Left ventricle myocardium inferior (tissue), 1 donor: ENCODE measurements around the gene LBH. TPM values are rescaled to one million over a fixed set of nuclear protein-coding genes. Genes with fewer than 3 reads are reported as not detected.

Experiments used
- DNase-seq: peaks from one replicate; pipeline ENCODE4 v3.0.0-alpha.2; 2020
- H3K27ac ChIP-seq: fragments of 200-600 bp; replicated peaks from 2 replicates; pipeline ENCODE4 v1.8.0; 2021
- H3K27me3 ChIP-seq: fragments of 200-600 bp; 2 replicates; pipeline ENCODE4 v1.8.0; 2021; ENCODE audit warnings: low read depth
- H3K36me3 ChIP-seq: fragments of 200-600 bp; 2 replicates; pipeline ENCODE4 v1.8.0; 2021
- H3K4me1 ChIP-seq: fragments of 200-600 bp; 2 replicates; pipeline ENCODE4 v1.8.0; 2021
- H3K4me3 ChIP-seq: fragments of 200-600 bp; 2 replicates; pipeline ENCODE4 v1.8.0; 2021; ENCODE audit warnings: mild to moderate bottlenecking, moderate library complexity
- H3K9me3 ChIP-seq: fragments of 200-600 bp; replicated peaks from 2 replicates; pipeline ENCODE4 v1.8.0; 2021
- CTCF ChIP-seq: fragments of 200-600 bp; IDR thresholded peaks from 2 replicates; pipeline ENCODE4 v1.8.0; 2021; ENCODE audit warnings: antibody characterized with exemption, mild to moderate bottlenecking, borderline replicate concordance
- intact Hi-C: fragments of 100-400 bp; cut with micrococcal nuclease; formaldehyde crosslinking; loops from one replicate; pipeline ENCODE4 v1.11.0; 2022
- long read RNA-seq: library from polyadenylated mRNA; unstranded; transcript quantifications from one replicate; pipeline ENCODE4 v2.0.0, GENCODE V29; 2021
- total RNA-seq: library from RNA; stranded (reverse); fragmentation: NEBNext Ultra II Directional; extraction: Animal tissue kit (Norgen Biotek cat#: 25700); gene quantifications from one replicate; pipeline ENCODE4 v1.2.1, GENCODE V29; 2021
- donor health status: DM: no; HTN: yes; CAD: no; lungs with severe emphysema.

LBH gene
- total RNA-seq, result 200 TPM
- long read RNA-seq, transcript LBH-209 (2 exons, 510 nt), result minor isoform, 7 of 242 reads
- long read RNA-seq, transcript LBH-201 (3 exons, 3,095 nt), result major isoform, 176 of 242 reads
- long read RNA-seq, partial matches to known transcripts, result 54 of 242 reads
- long read RNA-seq, other reads (novel, unspliced or antisense), result 4 of 242 reads

GRCh38 chr2:30231212-30231995 is at the start of gene LBH:
TSS of gene LBH (plus strand) at chr2:30231534. CDS start at chr2:30231739, 205 bp downstream.
- intact Hi-C loops, result loop anchor here (10.0 kb wide), 1 partner anchor 123 kb away; no protein-coding TSS in a partner anchor
- H3K36me3 ChIP-seq, result peaks cover 21% of the 10 kb centered on the region
- no peaks in the 10 kb centered on the region for H3K9me3 ChIP-seq
- TF ChIP-seq CTCF, result no peak
- no peaks in the 10 kb centered on the region for H3K27me3 ChIP-seq
- peak within 1 kb of the TSS; percentile 92 for H3K4me3 ChIP-seq
- H3K27ac ChIP-seq, result peak within 1 kb of the TSS; percentile 99
- peak; percentile 90 for DNase-seq
- H3K4me1 ChIP-seq, result peaks cover 67% of the 10 kb centered on the region

- no peaks in the 10 kb centered on the region for H3K9me3 ChIP-seq
- no peak overlapping the region for H3K4me3 ChIP-seq
- intact Hi-C loops, result no loop called here
- peaks cover 17% of the 10 kb centered on the region for H3K4me1 ChIP-seq
- H3K36me3 ChIP-seq, result no peaks in the 10 kb centered on the region
- H3K27ac ChIP-seq, result no peak overlapping the region
- TF ChIP-seq CTCF, result no peak
- no peaks in the 10 kb centered on the region for H3K27me3 ChIP-seq
- no peak for DNase-seq
Measured at GRCh38 chr2:30184035-30184434, 47.3 kb upstream of the LBH start.

GRCh38 chr2:30185178-30185577 is 46.2 kb upstream of the LBH start:
- no peak for TF ChIP-seq CTCF
- Histone ChIP-seq H3K4me3 (no peak overlapping the region), H3K36me3 (no peaks in the 10 kb centered on the region), H3K27me3 (no peaks in the 10 kb centered on the region), H3K27ac (no peak overlapping the region), H3K9me3 (no peaks in the 10 kb centered on the region), H3K4me1 (peaks cover 6% of the 10 kb centered on the region)
- intact Hi-C loops, result no loop called here
- no peak for DNase-seq

- Histone ChIP-seq H3K4me3 (no peak overlapping the region), H3K27me3 (no peaks in the 10 kb centered on the region), H3K36me3 (no peaks in the 10 kb centered on the region), H3K27ac (no peak overlapping the region), H3K9me3 (no peaks in the 10 kb centered on the region), H3K4me1 (no peaks in the 10 kb centered on the region)
- intact Hi-C loops, result no loop called here
- no peak for DNase-seq
- TF ChIP-seq CTCF, result no peak
Measured at GRCh38 chr2:30188292-30188691, 43.0 kb upstream of the LBH start.

- intact Hi-C loops, result no loop called here
- Histone ChIP-seq H3K9me3 (no peaks in the 10 kb centered on the region), H3K36me3 (no peaks in the 10 kb centered on the region), H3K4me3 (no peak overlapping the region), H3K4me1 (no peaks in the 10 kb centered on the region), H3K27me3 (no peaks in the 10 kb centered on the region), H3K27ac (no peak overlapping the region)
- TF ChIP-seq CTCF, result no peak
- DNase-seq, result no peak
Measured at GRCh38 chr2:30190637-30191036, 40.7 kb upstream of the LBH start.
